Raji (cell line): Measurements from ENCODE around the gene XAGE3.
"Not testable (repeated sequence)": the region's sequence is repeated elsewhere in the genome, so short reads cannot be mapped to it uniquely, and the experiment has no call there.

ENCODE experiments used
- POLR2A ChIP-seq: IDR thresholded peaks from 2 replicates; pipeline ENCODE4 v1.6.1; 2011; ENCODE audit warnings: low read depth, low read length, control low read depth; ENCODE audit not compliant: insufficient read depth

Gene XAGE3

GRCh38 chrX:52867610-52868348 lies at the start of gene XAGE3:
TSS of gene XAGE3 (minus strand) at chrX:52868083. CDS start at chrX:52867133, 950 bp downstream.
- no peak for TF ChIP-seq POLR2A

- not testable (repeated sequence) for TF ChIP-seq POLR2A
Measured at GRCh38 chrX:52896855-52897709, 29.2 kb upstream of the XAGE3 start, which contains the start of gene FAM156B. TSS of gene FAM156B (plus strand) at chrX:52897330. CDS start at chrX:52907226, 9,896 bp downstream.

- TF ChIP-seq POLR2A: no peak
Measured at GRCh38 chrX:52874661-52875060, 6.8 kb upstream of the XAGE3 start.

GRCh38 chrX:52870046-52870445 lies 2.2 kb upstream of the XAGE3 start:
- no peak for TF ChIP-seq POLR2A

- TF ChIP-seq POLR2A: no peak
Measured at GRCh38 chrX:52865343-52865998, 2.4 kb downstream of the XAGE3 start.

- TF ChIP-seq POLR2A: no peak
Measured at GRCh38 chrX:52852110-52852860, 15.6 kb downstream of the XAGE3 start.

- no peak for TF ChIP-seq POLR2A
Measured at GRCh38 chrX:52839137-52839536, 28.7 kb downstream of the XAGE3 start.

- no peak for TF ChIP-seq POLR2A
Measured at GRCh38 chrX:52830551-52830950, 37.3 kb downstream of the XAGE3 start.

GRCh38 chrX:52824608-52825007 lies 43.3 kb downstream of the XAGE3 start:
- no peak for TF ChIP-seq POLR2A

GRCh38 chrX:52821079-52821760 lies 46.7 kb downstream of the XAGE3 start:
- no peak for TF ChIP-seq POLR2A

GRCh38 chrX:52819788-52820187 lies 48.1 kb downstream of the XAGE3 start:
- no peak for TF ChIP-seq POLR2A
